GM12872 (cell line): ENCODE data around the gene LLCFC1.

Experiments
- TF ChIP-seq, protein P1 (sequence below): IDR thresholded peaks from 3 replicates; pipeline ENCODE4 v1.5.1; 2011; ENCODE audit warnings: low read depth, mild to moderate bottlenecking, low read length, moderate library complexity; ENCODE audit not compliant: insufficient read depth

Gene LLCFC1

DNA sequence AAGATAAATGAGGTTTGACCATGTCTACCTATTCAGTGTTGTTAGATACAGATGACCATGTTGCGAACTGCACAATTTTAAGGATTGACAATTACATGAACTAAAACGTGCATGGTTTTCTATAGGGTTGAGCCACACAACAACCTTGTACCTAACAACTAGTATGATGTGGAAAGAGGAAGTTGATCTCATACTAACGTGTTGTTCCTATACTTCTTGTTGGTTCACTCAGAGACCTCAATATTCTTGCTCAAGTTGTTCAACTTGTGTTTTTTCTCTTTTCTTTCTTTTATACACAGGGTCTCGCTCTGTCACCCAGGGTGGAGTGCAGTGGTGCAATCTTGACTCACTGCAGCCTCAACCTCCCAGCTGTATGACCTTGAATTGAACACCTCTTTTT is 28.9 kb downstream of the LLCFC1 start:
- TF ChIP-seq, protein P1, sequence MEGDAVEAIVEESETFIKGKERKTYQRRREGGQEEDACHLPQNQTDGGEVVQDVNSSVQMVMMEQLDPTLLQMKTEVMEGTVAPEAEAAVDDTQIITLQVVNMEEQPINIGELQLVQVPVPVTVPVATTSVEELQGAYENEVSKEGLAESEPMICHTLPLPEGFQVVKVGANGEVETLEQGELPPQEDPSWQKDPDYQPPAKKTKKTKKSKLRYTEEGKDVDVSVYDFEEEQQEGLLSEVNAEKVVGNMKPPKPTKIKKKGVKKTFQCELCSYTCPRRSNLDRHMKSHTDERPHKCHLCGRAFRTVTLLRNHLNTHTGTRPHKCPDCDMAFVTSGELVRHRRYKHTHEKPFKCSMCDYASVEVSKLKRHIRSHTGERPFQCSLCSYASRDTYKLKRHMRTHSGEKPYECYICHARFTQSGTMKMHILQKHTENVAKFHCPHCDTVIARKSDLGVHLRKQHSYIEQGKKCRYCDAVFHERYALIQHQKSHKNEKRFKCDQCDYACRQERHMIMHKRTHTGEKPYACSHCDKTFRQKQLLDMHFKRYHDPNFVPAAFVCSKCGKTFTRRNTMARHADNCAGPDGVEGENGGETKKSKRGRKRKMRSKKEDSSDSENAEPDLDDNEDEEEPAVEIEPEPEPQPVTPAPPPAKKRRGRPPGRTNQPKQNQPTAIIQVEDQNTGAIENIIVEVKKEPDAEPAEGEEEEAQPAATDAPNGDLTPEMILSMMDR, result no peak

- TF ChIP-seq, protein P1, result no peak
These were observed 29.9 kb downstream of the LLCFC1 start for GRCh38 chr7:142969183-142969582.

DNA sequence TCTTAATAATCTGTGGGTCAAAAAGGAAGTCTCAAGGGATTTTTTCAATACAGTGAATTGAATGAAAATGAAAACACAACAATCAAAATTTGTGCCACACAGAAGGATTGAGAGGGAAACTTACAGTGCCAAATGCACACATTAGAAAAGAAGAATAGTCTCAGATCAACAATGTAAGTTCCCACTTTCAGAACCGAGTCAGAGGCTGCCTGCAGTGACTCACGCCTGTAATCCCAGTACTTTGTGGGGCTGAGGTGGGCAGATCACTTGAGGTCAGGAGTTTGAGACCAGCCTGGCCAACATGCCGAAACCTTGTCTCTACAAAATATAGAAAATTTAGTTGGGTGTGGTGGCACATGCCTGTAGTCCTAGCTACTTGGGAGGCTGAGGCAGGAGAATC is 35.3 kb downstream of the LLCFC1 start:
- TF ChIP-seq, protein P1, result no peak

DNA sequence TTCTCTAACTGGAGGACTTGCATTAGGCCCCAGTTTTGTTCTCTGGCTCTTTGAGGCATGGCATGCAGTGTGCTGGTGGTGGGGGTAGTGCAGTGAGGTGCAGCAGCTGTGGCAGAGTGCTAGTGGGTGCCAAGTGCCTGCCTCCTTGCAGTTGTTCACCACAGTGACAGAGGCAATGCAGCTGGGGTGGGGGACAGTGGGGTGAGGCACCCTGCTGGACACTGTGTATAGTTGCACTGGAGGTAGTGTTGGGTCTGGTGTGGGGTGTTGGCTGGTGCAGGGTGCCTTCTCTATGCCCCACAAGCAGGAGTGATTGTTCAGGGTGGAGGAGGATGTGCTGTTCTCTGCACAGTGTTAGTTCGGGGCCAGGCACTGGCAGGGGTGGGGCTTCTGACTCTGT is 44.5 kb downstream of the LLCFC1 start:
- TF ChIP-seq, protein P1, result no peak

- TF ChIP-seq, protein P1, result no peak
These were observed 45.0 kb downstream of the LLCFC1 start for GRCh38 chr7:142984297-142984696.
